HUDEP-2 (cell line): ENCODE data around the gene TPH2.

Experiments
- DNase-seq, 76 experiments: peaks; one replicate each; lab custom pipeline; 2025; ENCODE audit not compliant: unreplicated experiment in 76 of 76; lab: John Stamatoyannopoulos, UW

The TPH2 gene

DNA sequence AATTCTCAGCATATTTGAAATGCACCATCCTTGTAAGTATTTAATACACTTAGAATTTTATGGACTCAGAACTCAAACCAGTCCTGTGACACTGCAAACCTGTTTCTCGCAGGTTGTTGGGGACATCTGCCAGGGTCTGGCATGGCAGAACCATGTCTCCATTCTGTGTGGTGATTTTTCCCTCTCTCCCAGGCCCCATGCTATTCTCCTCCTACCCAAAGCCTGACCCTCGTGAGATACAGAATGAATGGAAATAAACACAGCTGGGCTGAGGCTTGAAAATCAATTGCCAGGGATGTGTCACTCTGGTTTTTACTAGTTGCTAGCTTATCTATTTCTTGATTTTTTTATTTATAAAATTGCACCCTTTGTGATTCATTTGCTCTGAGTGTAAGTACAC is 19.8 kb downstream of the TPH2 start:
- no peak for DNase-seq

- no peak for DNase-seq
These were observed 20.4 kb downstream of the TPH2 start for GRCh38 chr12:71958993-71959578.

GRCh38 chr12:71967211-71967610 is 28.6 kb downstream of the TPH2 start:
- DNase-seq: no peak

DNA sequence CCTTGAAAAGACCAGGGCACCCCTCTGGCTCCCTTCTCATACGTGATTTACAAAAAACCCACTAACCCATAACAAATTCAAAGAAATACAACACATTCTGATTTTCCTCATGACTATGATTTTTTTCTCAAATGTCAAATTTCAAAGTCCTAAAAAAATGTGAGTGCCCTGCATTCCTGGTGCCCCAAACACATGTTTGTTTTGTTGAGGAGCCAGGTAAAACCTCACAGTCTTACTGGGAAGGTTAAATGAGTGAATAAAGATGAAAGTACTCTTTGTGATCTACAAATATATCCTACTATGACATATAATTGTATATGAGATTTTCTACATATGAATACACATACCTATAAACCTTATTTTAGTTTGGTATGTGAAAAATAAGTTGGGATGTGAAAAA is 30.7 kb downstream of the TPH2 start:
- DNase-seq: no peak

- no peak for DNase-seq
These were observed 31.4 kb downstream of the TPH2 start for GRCh38 chr12:71970031-71970430.

- DNase-seq: no peak
These were observed 33.9 kb downstream of the TPH2 start for GRCh38 chr12:71972441-71973074.

DNA sequence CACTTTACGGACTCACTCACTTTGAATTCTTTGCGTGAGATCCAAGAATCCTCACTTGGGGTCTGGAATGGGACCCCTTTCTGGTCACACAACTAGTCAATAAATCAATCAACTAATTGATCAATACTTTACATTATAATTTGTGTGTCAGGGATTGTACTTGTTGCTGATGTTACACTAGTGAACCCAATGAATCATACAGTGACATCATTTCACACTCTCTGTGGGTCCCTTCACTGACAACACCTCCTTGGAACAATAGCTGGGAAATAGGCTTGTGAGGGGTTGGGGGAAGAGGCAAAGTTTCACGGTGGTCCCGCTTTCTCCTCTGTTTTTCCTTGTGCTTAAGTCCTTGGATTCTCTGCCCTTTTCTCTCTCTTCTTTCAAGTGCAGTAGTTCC is 35.0 kb downstream of the TPH2 start:
- DNase-seq: no peak

DNA sequence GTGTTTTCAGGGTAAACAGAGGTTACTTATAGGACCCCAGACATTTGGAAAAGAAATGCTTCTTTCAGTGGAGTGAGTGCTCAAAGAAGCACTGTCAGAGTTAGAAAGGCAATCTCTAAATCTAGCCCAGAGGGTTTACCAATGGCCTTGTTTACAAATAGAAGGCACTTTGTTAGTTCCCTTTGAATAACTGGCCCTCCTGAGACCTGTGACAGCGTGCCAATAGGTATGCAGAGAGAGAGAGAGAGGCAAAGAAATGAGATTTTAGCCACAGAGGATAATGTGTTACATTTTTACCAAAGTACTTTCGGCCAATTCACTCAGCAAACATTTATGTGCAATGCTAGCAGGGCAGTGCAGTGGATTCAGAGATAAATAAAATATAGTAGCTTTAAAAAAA is 41.9 kb downstream of the TPH2 start:
- DNase-seq: no peak

DNA sequence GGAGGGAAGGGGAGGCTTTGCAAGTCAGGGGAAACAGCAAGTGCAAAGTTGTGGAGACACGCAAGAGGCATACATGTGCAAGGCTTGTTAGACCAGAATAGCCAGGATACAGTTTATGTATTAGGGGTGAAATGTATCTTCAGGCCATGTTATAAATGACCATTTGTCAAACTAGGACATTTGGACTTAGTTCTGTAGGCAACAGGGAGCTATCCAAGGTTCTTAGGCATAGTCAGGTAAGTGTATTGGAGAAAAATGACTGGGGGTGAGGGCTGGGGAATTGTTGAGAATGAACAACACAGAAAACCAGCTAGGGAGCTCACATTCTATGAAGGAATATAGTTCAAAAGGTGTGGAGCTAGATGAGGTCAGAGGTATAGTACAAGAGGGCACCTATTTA is 42.5 kb downstream of the TPH2 start:
- no peak for DNase-seq

GRCh38 chr12:71994715-71995114 is 56.1 kb downstream of the TPH2 start:
- no peak for DNase-seq

GRCh38 chr12:71999795-72000194 is 61.1 kb downstream of the TPH2 start:
- no peak for DNase-seq

DNA sequence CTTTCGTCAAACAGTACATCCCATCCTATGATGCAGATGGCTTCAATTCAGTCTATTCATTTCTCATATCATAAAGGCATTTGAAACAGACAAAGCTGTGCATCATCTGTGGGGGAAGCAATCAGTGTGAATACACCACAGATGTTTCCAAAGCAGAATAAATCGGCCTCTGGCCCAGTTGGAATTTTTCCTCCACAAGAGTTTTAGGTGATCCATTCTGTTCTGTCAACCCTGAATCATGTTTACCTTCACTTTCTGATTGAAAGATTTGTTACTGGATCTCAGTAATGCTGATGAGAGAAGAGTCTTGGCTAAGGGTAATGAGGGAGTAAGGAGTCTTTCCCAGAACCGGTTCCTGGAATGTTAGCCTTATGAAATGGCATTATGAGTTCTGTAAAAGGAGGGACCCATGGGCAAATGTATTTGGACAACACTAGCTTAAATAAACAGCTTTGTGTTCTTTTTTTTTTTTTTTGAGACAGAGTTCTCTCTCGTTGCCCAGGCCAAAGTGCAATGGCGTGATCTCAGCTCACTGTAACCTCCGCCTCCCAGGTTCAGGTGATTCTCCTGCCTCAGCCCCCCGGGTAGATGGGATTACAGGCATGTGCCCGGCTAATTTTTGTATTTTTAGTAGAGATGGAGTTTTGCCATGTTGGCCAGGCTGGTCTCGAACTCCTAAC is 62.5 kb downstream of the TPH2 start:
- DNase-seq: no peak

DNA sequence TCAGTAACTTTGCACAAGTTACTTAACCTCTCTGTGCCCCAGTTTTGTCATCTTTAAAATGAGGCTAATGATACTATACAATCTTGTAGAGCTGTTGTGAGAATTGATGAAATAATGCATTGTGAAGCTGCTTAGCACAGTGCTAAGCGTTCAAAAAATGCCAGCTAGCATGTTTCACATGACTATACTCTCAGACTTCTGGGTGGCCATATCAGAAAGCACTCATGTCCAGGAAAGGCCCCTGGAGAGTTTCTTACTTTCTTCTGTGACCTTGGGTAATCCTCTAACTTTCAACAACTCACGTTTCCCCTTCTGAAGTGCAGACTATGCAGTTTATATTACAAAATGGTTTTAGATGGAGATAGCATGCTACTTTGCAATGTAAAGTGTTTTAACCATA is 68.1 kb downstream of the TPH2 start:
- DNase-seq: no peak

GRCh38 chr12:72010356-72010755 is 71.7 kb downstream of the TPH2 start:
- DNase-seq: no peak

DNA sequence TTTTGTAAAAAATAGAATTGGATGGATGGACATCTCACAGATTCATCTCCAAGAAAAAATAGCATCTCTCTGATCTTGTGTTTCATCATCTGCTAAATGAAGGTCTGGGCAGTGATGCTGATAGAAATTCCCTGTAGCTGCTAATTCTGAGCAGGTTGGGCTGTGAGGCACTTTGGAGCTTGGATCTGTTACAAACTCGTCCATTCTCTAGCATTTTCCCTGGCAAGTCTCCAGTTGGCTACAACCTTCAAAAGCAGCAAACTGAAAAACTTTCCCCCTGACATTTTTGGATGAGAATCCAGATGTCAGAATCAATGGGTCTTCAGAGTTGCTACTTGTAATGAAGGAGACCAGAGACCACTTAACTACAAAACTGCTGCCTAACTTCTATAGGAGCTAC is 72.7 kb downstream of the TPH2 start:
- DNase-seq: no peak

GRCh38 chr12:72012874-72013273 is 74.2 kb downstream of the TPH2 start:
- DNase-seq: no peak

DNA sequence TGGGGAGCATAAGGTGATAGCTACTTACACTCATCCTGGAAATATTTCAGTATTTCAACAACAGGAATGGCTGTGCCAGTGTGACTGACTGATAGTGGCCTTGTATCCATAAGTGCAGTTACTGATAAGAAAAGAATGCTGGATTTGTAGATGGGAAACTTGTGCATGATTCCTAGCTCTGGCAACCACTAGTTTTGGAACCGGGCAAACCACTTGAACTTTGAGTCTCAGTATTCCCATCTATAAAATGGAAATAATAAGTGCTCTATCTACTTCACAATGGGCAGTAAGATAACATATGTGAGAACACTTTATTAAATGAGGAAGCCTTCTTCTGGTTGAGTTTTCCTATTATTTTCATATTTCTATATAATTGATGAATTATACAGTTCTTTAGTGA is 77.2 kb downstream of the TPH2 start:
- no peak for DNase-seq

- peak in 57 of 76 experiments; percentile 2 to 79 (median 32) for DNase-seq
These were observed 78.5 kb downstream of the TPH2 start for GRCh38 chr12:72017054-72017651.

DNA sequence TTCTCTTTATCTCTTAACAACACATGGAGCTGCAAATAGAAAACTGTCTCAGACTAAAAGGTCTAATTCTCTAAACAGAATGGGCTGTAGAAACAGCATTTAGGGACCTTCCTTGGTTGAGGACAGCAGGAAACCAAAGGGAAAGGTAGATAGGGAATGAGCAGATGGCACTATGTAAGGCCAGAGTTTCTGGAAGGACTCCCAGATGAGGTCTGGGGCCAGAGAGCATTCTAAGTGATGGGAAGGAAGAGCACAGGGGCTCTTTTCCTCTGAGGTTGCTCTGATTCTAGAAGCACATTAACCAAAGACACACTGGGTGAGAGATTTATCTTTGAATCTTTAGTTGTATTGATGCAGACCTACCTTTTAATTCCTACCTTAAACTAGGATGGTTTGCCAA is 79.4 kb downstream of the TPH2 start:
- DNase-seq: no peak

DNA sequence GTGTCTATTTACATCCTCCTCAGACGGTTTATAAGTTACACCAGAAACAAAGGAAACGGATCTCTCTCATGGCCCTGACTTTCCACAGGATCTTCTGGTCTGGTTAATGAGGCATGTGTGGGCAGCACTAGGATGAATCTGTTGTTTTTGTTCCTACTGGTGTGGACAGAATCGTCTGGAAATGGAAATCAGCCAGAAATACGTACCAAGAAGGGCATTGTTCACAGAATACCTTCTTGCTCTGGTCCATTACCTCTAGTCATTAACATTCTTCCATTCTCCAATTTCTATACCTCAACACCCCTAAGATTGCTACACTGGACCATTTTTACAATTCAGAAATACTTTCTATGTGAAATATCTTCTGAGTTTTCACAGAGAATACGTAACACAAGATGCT is 86.0 kb downstream of the TPH2 start:
- DNase-seq: no peak

- DNase-seq: no peak
These were observed 86.9 kb downstream of the TPH2 start for GRCh38 chr12:72025524-72025923.

- DNase-seq: no peak
These were observed 90.3 kb downstream of the TPH2 start for GRCh38 chr12:72028966-72029365.
